Astrocyte (in vitro differentiated cells and primary cell): Measurements from ENCODE around the gene TCP11.

Experiments
- CTCF ChIP-seq: IDR thresholded peaks from 2 replicates; pipeline ENCODE4 v1.5.1; 2011; ENCODE audit warnings: low read depth, mild to moderate bottlenecking, inconsistent platforms, low read length, moderate library complexity; ENCODE audit not compliant: insufficient read depth
- EZH2 ChIP-seq: IDR thresholded peaks from 2 replicates; pipeline ENCODE4 v1.6.1; 2012; ENCODE audit warnings: mild to moderate bottlenecking, low read length, inconsistent platforms; ENCODE audit not compliant: insufficient read depth

DNA sequence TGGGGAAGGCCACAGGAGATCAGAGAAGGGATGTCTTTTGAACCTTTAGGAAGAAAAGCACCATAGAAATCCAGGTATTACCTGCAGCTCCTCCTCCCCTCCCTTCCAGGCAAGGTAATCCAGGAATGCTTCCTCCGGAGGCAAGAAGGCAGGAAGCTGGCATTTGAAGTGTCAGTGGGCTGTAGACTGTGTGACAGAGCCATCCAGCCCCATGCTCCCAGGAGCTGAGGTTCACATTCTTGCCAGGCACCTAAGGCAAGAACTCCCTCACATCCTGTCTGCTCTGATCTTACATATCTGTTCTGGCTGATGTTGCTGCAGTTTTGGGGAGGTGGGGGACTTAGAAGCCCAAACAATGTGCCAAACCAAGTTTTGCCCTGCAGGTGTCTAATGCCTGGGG, 44.8 kb upstream of the TCP11 start:
- no peak for TF ChIP-seq CTCF
- no peak for TF ChIP-seq EZH2
